SK-N-SH (cell line): ENCODE data around the gene ADH7. TPM values are rescaled to one million over a fixed set of nuclear protein-coding genes. Genes with fewer than 3 reads are reported as not detected.

ENCODE experiments used
- CTCF ChIA-PET: fragments of 300-600, 350-600 bp; formaldehyde crosslinking; extraction: SDS; loops from one replicate; lab custom pipeline; 2021; lab: Yijun Ruan, JAX
- POLR2A ChIA-PET: fragments of 350-600 bp; sonication (Branson Sonifier 250); formaldehyde crosslinking; extraction: SDS; loops from one replicate; lab custom pipeline; 2020; ENCODE audit warnings: antibody characterized with exemption, inconsistent platforms; lab: Yijun Ruan, JAX
- DNase-seq: peaks from one replicate; pipeline ENCODE4 v3.0.0; 2012
- H2AFZ ChIP-seq: fragments of 200-600 bp; sonication (generic); 2 replicates; pipeline ENCODE4 v1.8.1; 2016; ENCODE audit warnings: antibody characterized with exemption, mild to moderate bottlenecking, low read depth
- H3F3A ChIP-seq: fragments of 200-600 bp; sonication (generic); replicated peaks from 2 replicates; pipeline ENCODE3; 2016; ENCODE audit warnings: antibody characterized with exemption, mild to moderate bottlenecking; ENCODE audit not compliant: insufficient read depth
- H3K27ac ChIP-seq, 2 experiments: fragments of 200-500 bp in 1 of 2; fragments of 200-600 bp in 1 of 2; sonication (Bioruptor generic) in 1 of 2; sonication (generic), shearing (Covaris generic) in 1 of 2; 2 replicates each; pipeline versions ENCODE4 v1.5.1 to v1.6.1; 2014 to 2016; ENCODE audit warnings: low read depth in 2 of 2, inconsistent platforms in 1 of 2, low read length in 1 of 2, mild to moderate bottlenecking in 1 of 2, mixed read lengths in 1 of 2
- H3K27me3 ChIP-seq: fragments of 200-600 bp; sonication (generic), shearing (Covaris generic); 2 replicates; pipeline ENCODE4 v1.6.1; 2016; ENCODE audit warnings: mixed run types; ENCODE audit not compliant: insufficient read depth
- H3K36me3 ChIP-seq, 2 experiments: fragments of 200-500 bp in 1 of 2; fragments of 200-600 bp in 1 of 2; sonication (Bioruptor generic) in 1 of 2; sonication (generic) in 1 of 2; replicated peaks in 1 of 2; 2 replicates each; pipeline versions ENCODE3 to v1.5.1; 2014 to 2016; ENCODE audit warnings: low read length in 1 of 2, mild to moderate bottlenecking in 1 of 2; ENCODE audit not compliant: insufficient read depth in 2 of 2, control insufficient read depth in 1 of 2
- H3K4me1 ChIP-seq, 2 experiments: fragments of 200-500 bp in 1 of 2; fragments of 200-600 bp in 1 of 2; sonication (Bioruptor generic) in 1 of 2; sonication (generic), shearing (Covaris generic) in 1 of 2; 2 replicates each; pipeline versions ENCODE4 v1.5.1 to v1.6.1; 2014 to 2016; ENCODE audit warnings: low read depth in 1 of 2, low read length in 1 of 2, mixed run types in 1 of 2; ENCODE audit not compliant: insufficient read depth in 2 of 2, control insufficient read depth in 1 of 2
- H3K4me2 ChIP-seq: fragments of 200-600 bp; sonication (generic), shearing (Covaris generic); 2 replicates; pipeline ENCODE4 v1.6.1; 2017; ENCODE audit warnings: mixed run types
- H3K4me3 ChIP-seq, 2 experiments: fragments of 200-500 bp in 1 of 2; fragments of 200-600 bp in 1 of 2; sonication (Bioruptor generic) in 1 of 2; sonication (generic), shearing (Covaris generic) in 1 of 2; 2 replicates each; pipeline versions ENCODE4 v1.5.1 to v1.8.1; 2014 to 2016; ENCODE audit warnings: low read depth in 2 of 2, inconsistent platforms in 1 of 2, low read length in 1 of 2, mild to moderate bottlenecking in 1 of 2, mixed read lengths in 1 of 2, moderate library complexity in 1 of 2
- H3K79me2 ChIP-seq: fragments of 200-600 bp; sonication (generic); 2 replicates; pipeline ENCODE4 v1.8.1; 2017; ENCODE audit warnings: mild to moderate bottlenecking; ENCODE audit not compliant: insufficient read depth
- H3K9ac ChIP-seq: fragments of 200-600 bp; sonication (generic); 2 replicates; pipeline ENCODE4 v1.6.1; 2017; ENCODE audit warnings: mixed run types
- H3K9me2 ChIP-seq: fragments of 200-600 bp; sonication (generic); 2 replicates; pipeline ENCODE4 v1.6.1; 2017; ENCODE audit warnings: mixed run types
- H3K9me3 ChIP-seq: fragments of 200-600 bp; sonication (generic); 2 replicates; pipeline ENCODE4 v1.6.1; 2017; ENCODE audit warnings: mixed run types, mild to moderate bottlenecking, moderate library complexity
- H4K20me1 ChIP-seq: fragments of 200-600 bp; sonication (generic); 2 replicates; pipeline ENCODE4 v1.6.1; 2017; ENCODE audit warnings: mild to moderate bottlenecking, mixed run types; ENCODE audit not compliant: insufficient read depth
- CTCF ChIP-seq: fragments of 200-600 bp; sonication (generic); IDR thresholded peaks from 2 replicates; pipeline ENCODE4 v1.6.1; 2017; ENCODE audit warnings: antibody characterized with exemption, mild to moderate bottlenecking, moderate library complexity
- ELF1 ChIP-seq: IDR thresholded peaks from 2 replicates; pipeline ENCODE4 v1.4.0; 2012
- EP300 ChIP-seq, 2 experiments: IDR thresholded peaks; 2 replicates each; pipeline versions ENCODE4 v1.4.0 to v1.6.1; 2012; ENCODE audit warnings: borderline replicate concordance in 1 of 2, low read depth in 1 of 2, low read length in 1 of 2
- EZH2phosphoT487 ChIP-seq: fragments of 200-600 bp; sonication (generic); IDR thresholded peaks from 2 replicates; pipeline ENCODE4 v1.6.1; 2017; ENCODE audit warnings: low read depth, mixed run types, mild to moderate bottlenecking, antibody characterized with exemption, moderate library complexity, borderline replicate concordance
- FOSL2 ChIP-seq: IDR thresholded peaks from 2 replicates; pipeline ENCODE4 v1.4.0; 2012; ENCODE audit warnings: low read depth, mild to moderate bottlenecking, moderate library complexity, borderline replicate concordance
- JUND ChIP-seq: IDR thresholded peaks from 2 replicates; pipeline ENCODE4 v1.4.0; 2012
- MEF2A ChIP-seq: IDR thresholded peaks from 2 replicates; pipeline ENCODE4 v1.4.0; 2012; ENCODE audit warnings: low read depth, borderline replicate concordance
- NFIC ChIP-seq: IDR thresholded peaks from 2 replicates; pipeline ENCODE4 v1.4.0; 2012; ENCODE audit warnings: borderline replicate concordance
- NRF1 ChIP-seq: IDR thresholded peaks from 2 replicates; pipeline ENCODE4 v1.6.1; 2012; ENCODE audit warnings: low read depth, mild to moderate bottlenecking, low read length
- PBX3 ChIP-seq: IDR thresholded peaks from 2 replicates; pipeline ENCODE4; 2012
- REST ChIP-seq: IDR thresholded peaks from 2 replicates; pipeline ENCODE4 v1.6.1; 2012; ENCODE audit warnings: mild to moderate bottlenecking, low read depth, low read length, moderate library complexity
- RFX5 ChIP-seq: IDR thresholded peaks from 2 replicates; pipeline ENCODE4 v1.6.1; 2012; ENCODE audit warnings: mild to moderate bottlenecking, improper control_type of control experiment, low read length
- RXRA ChIP-seq: IDR thresholded peaks from 2 replicates; pipeline ENCODE4 v1.4.0; 2012; ENCODE audit warnings: low read depth, mild to moderate bottlenecking, borderline replicate concordance
- SIN3A ChIP-seq: IDR thresholded peaks from 2 replicates; pipeline ENCODE4 v1.6.1; 2012; ENCODE audit warnings: low read depth, mild to moderate bottlenecking, low read length, moderate library complexity, borderline replicate concordance
- TEAD4 ChIP-seq: IDR thresholded peaks from 2 replicates; pipeline ENCODE4 v1.4.0; 2012; ENCODE audit warnings: mild to moderate bottlenecking, borderline replicate concordance; ENCODE audit not compliant: insufficient read depth
- USF2 ChIP-seq: fragments of 150-350 bp; IDR thresholded peaks from 2 replicates; pipeline ENCODE4 v1.6.1; 2017; ENCODE audit warnings: antibody characterized with exemption, low read length, low read depth, borderline replicate concordance
- YY1 ChIP-seq: IDR thresholded peaks from 2 replicates; pipeline ENCODE4 v1.4.0; 2012; ENCODE audit warnings: low read depth, mild to moderate bottlenecking
- ZBTB33 ChIP-seq: IDR thresholded peaks from 2 replicates; pipeline ENCODE4 v1.4.0; 2012; ENCODE audit warnings: low read depth, borderline replicate concordance
- WGBS: methylation state at CpG from one replicate; pipeline ENCODE4 v1.1.6; 2017; ENCODE audit warnings: low lambda C conversion rate; 5-methylcytosine and 5-hydroxymethylcytosine counted together
- polyA plus RNA-seq, 3 experiments: library from polyadenylated mRNA; depleted of rRNA; stranded (reverse); fragments of >200 nt; gene quantifications; 2 replicates each; pipeline ENCODE4 v1.2.3, GENCODE V29; 2012

ADH7 gene
- polyA plus RNA-seq, 1 of the 3 experiments (the other 2 are of a cell fraction), result not detected

GRCh38 chr4:99366491-99366890 lies 68.7 kb downstream of the ADH7 start:
- Histone ChIP-seq H3K27ac (no peak overlapping the region), H3K9ac (no peak overlapping the region), H3K4me3 (no peak overlapping the region), H3K4me2 (no peak overlapping the region), H3K4me1 (no peaks in the 10 kb centered on the region), H3K27me3 (no peaks in the 10 kb centered on the region), H3K36me3 (no peaks in the 10 kb centered on the region)
- CTCF ChIA-PET, result no interaction called here
- POLR2A ChIA-PET, result no interaction called here
- TF ChIP-seq SIN3A (no peak), NRF1 (no peak), ZBTB33 (no peak), EP300 (IDR thresholded peaks at IDR 0.05; ENCODE audit: borderline replicate concordance in 1 of 2, low read depth in 1 of 2, low read length in 1 of 2) (no peak), YY1 (no peak), NFIC (no peak), FOSL2 (no peak), REST (no peak), RXRA (no peak), TEAD4 (no peak), MEF2A (no peak), USF2 (no peak), EZH2phosphoT487 (no peak), ELF1 (no peak), PBX3 (no peak), CTCF (no peak), RFX5 (no peak), JUND (no peak)
- TF ChIP-seq, all 33 proteins: peak for 0
- 3% methylated on average over 1 of the region's 1 CpG for WGBS
- no peak for DNase-seq
- Histone ChIP-seq H2AFZ (no peak overlapping the region), H4K20me1 (no peaks in the 10 kb centered on the region), H3K9me2 (no peaks in the 10 kb centered on the region), H3K9me3 (no peaks in the 10 kb centered on the region), H3K79me2 (no peaks in the 10 kb centered on the region), H3F3A (no peaks in the 10 kb centered on the region)
